Erythroblast (primary cell): ENCODE measurements around the gene STK40.

ENCODE experiments used
- GATA1 ChIP-seq: IDR thresholded peaks from 2 replicates; pipeline ENCODE4 v1.6.1; 2011; ENCODE audit warnings: low read depth, mild to moderate bottlenecking, control low read depth, low read length, moderate library complexity
- POLR2A ChIP-seq: IDR thresholded peaks from 2 replicates; pipeline ENCODE4 v1.6.1; 2011; ENCODE audit warnings: mild to moderate bottlenecking, low read length

- TF ChIP-seq POLR2A: no peak
- no peak for TF ChIP-seq GATA1
These were observed 90.3 kb downstream of the STK40 start for GRCh38 chr1:36295390-36295789.
